Stimulated activated naive B cell treated with anti-CD40 and anti-IgM and Interleukin-4, amounts not matched to agents 10 μg/mL and 1 μg/mL and 100 μg/mL, for 72 hours (primary cell): ENCODE results near the gene SORCS1.

Source experiments
- ATAC-seq, 2 donors: fragments of 150-1000 bp; cut with Tn5 transposase; replicated peaks; 2 replicates each; pipeline ENCODE4 v1.10.0; 2021; ENCODE audit warnings: moderate library complexity in 1 of 2
- DNase-seq: peaks from one replicate; pipeline ENCODE4 v3.0.0; 2021
- H3K27ac Mint-ChIP-seq: one replicate; pipeline ENCODE4 v1.8.0; 2022; ENCODE audit warnings: mild to moderate bottlenecking, mixed read lengths
- H3K27me3 Mint-ChIP-seq, 2 donors: one replicate each; pipeline ENCODE4 v1.8.0; 2022; ENCODE audit warnings: mixed read lengths in 2 of 2
- H3K36me3 Mint-ChIP-seq, 2 donors: one replicate each; pipeline ENCODE4 v1.8.0; 2022; ENCODE audit warnings: mixed read lengths in 2 of 2, mild to moderate bottlenecking in 1 of 2
- H3K4me1 Mint-ChIP-seq, 2 donors: one replicate each; pipeline ENCODE4 v1.8.0; 2022; ENCODE audit warnings: mixed read lengths in 2 of 2, mild to moderate bottlenecking in 1 of 2
- H3K4me3 Mint-ChIP-seq, 2 donors: one replicate each; pipeline ENCODE4 v1.8.0; 2022; ENCODE audit warnings: mild to moderate bottlenecking in 2 of 2, mixed read lengths in 2 of 2, moderate library complexity in 1 of 2
- H3K9me3 Mint-ChIP-seq, 2 donors: one replicate each; pipeline ENCODE4 v1.8.0; 2022; ENCODE audit warnings: mixed read lengths in 2 of 2, mild to moderate bottlenecking in 1 of 2

Gene SORCS1

GRCh38 chr10:107144490-107144889 is 20.0 kb downstream of the SORCS1 start:
- DNase-seq (no peak), ATAC-seq (no peak)
- peak overlapping the region; percentile 16 for H3K27ac Mint-ChIP-seq
- H3K36me3 Mint-ChIP-seq = no peaks in the 10 kb centered on the region
- H3K4me3 Mint-ChIP-seq = no peak overlapping the region
- no peaks in the 10 kb centered on the region for H3K27me3 Mint-ChIP-seq
- H3K9me3 Mint-ChIP-seq = peaks cover 0 to 1% of the 10 kb centered on the region in 2 donors
- H3K4me1 Mint-ChIP-seq = no peaks in the 10 kb centered on the region

- Mint-ChIP-seq H3K4me3 (no peak overlapping the region), H3K27ac (no peak overlapping the region), H3K9me3 (peaks cover 0 to 1% of the 10 kb centered on the region in 2 donors), H3K36me3 (no peaks in the 10 kb centered on the region), H3K4me1 (no peaks in the 10 kb centered on the region), H3K27me3 (no peaks in the 10 kb centered on the region)
- DNase-seq (no peak), ATAC-seq (no peak)
These were observed 22.9 kb downstream of the SORCS1 start for GRCh38 chr10:107141524-107142061.

GRCh38 chr10:107139237-107139636 is 25.3 kb downstream of the SORCS1 start:
- Mint-ChIP-seq H3K36me3 (no peaks in the 10 kb centered on the region), H3K4me1 (no peaks in the 10 kb centered on the region), H3K27me3 (no peaks in the 10 kb centered on the region), H3K4me3 (no peak overlapping the region), H3K9me3 (peaks cover 0 to 1% of the 10 kb centered on the region in 2 donors), H3K27ac (no peak overlapping the region)
- ATAC-seq (no peak), DNase-seq (no peak)

GRCh38 chr10:107133656-107134055 is 30.9 kb downstream of the SORCS1 start:
- no peak for DNase-seq
- H3K9me3 Mint-ChIP-seq = no peaks in the 10 kb centered on the region
- no peaks in the 10 kb centered on the region for H3K4me1 Mint-ChIP-seq
- no peak overlapping the region for H3K4me3 Mint-ChIP-seq
- no peak for ATAC-seq
- no peaks in the 10 kb centered on the region for H3K27me3 Mint-ChIP-seq
- H3K27ac Mint-ChIP-seq = no peak overlapping the region
- no peaks in the 10 kb centered on the region for H3K36me3 Mint-ChIP-seq

- Mint-ChIP-seq H3K4me3 (no peak overlapping the region), H3K36me3 (no peaks in the 10 kb centered on the region), H3K9me3 (no peaks in the 10 kb centered on the region)
These were observed 35.5 kb downstream of the SORCS1 start for GRCh38 chr10:107129000-107129399.

GRCh38 chr10:107126512-107127065 is 37.9 kb downstream of the SORCS1 start:
- H3K4me1 Mint-ChIP-seq = no peaks in the 10 kb centered on the region

More at GRCh38 chr10:107129000-107129399, 35.5 kb downstream of the SORCS1 start:
- ATAC-seq = no peak
- Mint-ChIP-seq H3K4me1 (no peaks in the 10 kb centered on the region), H3K27ac (no peak overlapping the region), H3K27me3 (no peaks in the 10 kb centered on the region)
- DNase-seq = no peak

GRCh38 chr10:107122703-107123102 is 41.8 kb downstream of the SORCS1 start:
- Mint-ChIP-seq H3K9me3 (no peaks in the 10 kb centered on the region), H3K36me3 (no peaks in the 10 kb centered on the region), H3K27ac (no peak overlapping the region), H3K27me3 (no peaks in the 10 kb centered on the region), H3K4me1 (no peaks in the 10 kb centered on the region), H3K4me3 (no peak overlapping the region)
- DNase-seq (no peak), ATAC-seq (no peak)

More at GRCh38 chr10:107126512-107127065, 37.9 kb downstream of the SORCS1 start:
- Mint-ChIP-seq H3K4me3 (no peak overlapping the region), H3K27me3 (no peaks in the 10 kb centered on the region), H3K9me3 (no peaks in the 10 kb centered on the region), H3K27ac (no peak overlapping the region), H3K36me3 (no peaks in the 10 kb centered on the region)
- no peak for ATAC-seq
- DNase-seq = no peak

- Mint-ChIP-seq H3K4me1 (no peaks in the 10 kb centered on the region), H3K4me3 (no peak overlapping the region), H3K27ac (no peak overlapping the region), H3K36me3 (no peaks in the 10 kb centered on the region), H3K9me3 (peaks cover 0 to 1% of the 10 kb centered on the region in 2 donors), H3K27me3 (no peaks in the 10 kb centered on the region)
- peak in 1 of 2 donors; percentile 19 for ATAC-seq
- no peak for DNase-seq
These were observed 45.6 kb downstream of the SORCS1 start for GRCh38 chr10:107118866-107119265.

- H3K9me3 Mint-ChIP-seq = peaks cover 6 to 7% of the 10 kb centered on the region in 2 donors
- ATAC-seq (no peak), DNase-seq (no peak)
- H3K36me3 Mint-ChIP-seq = no peaks in the 10 kb centered on the region
- no peaks in the 10 kb centered on the region for H3K27me3 Mint-ChIP-seq
- H3K27ac Mint-ChIP-seq = no peak overlapping the region
- no peak overlapping the region for H3K4me3 Mint-ChIP-seq
- no peaks in the 10 kb centered on the region for H3K4me1 Mint-ChIP-seq
These were observed 60.4 kb downstream of the SORCS1 start for GRCh38 chr10:107104026-107104652.

GRCh38 chr10:107103174-107104025 is 61.1 kb downstream of the SORCS1 start:
- Mint-ChIP-seq H3K4me3 (no peak overlapping the region), H3K36me3 (no peaks in the 10 kb centered on the region), H3K27me3 (no peaks in the 10 kb centered on the region), H3K27ac (no peak overlapping the region), H3K9me3 (peaks cover 2 to 3% of the 10 kb centered on the region in 2 donors), H3K4me1 (no peaks in the 10 kb centered on the region)
- ATAC-seq = no peak
- DNase-seq = no peak

- Mint-ChIP-seq H3K4me3 (no peak overlapping the region), H3K27me3 (no peaks in the 10 kb centered on the region), H3K9me3 (peaks cover 0 to 4% of the 10 kb centered on the region in 2 donors), H3K27ac (no peak overlapping the region), H3K36me3 (no peaks in the 10 kb centered on the region), H3K4me1 (no peaks in the 10 kb centered on the region)
- no peak for ATAC-seq
- no peak for DNase-seq
These were observed 66.2 kb downstream of the SORCS1 start for GRCh38 chr10:107098326-107098725.

GRCh38 chr10:107094824-107095522 is 69.5 kb downstream of the SORCS1 start:
- H3K4me3 Mint-ChIP-seq = no peak overlapping the region
- H3K9me3 Mint-ChIP-seq = peaks cover 2 to 4% of the 10 kb centered on the region in 2 donors
- DNase-seq (no peak), ATAC-seq (no peak)
- H3K36me3 Mint-ChIP-seq = no peaks in the 10 kb centered on the region
- no peaks in the 10 kb centered on the region for H3K4me1 Mint-ChIP-seq
- no peaks in the 10 kb centered on the region for H3K27me3 Mint-ChIP-seq
- no peak overlapping the region for H3K27ac Mint-ChIP-seq

- H3K36me3 Mint-ChIP-seq = no peaks in the 10 kb centered on the region
- ATAC-seq = no peak
These were observed 72.2 kb downstream of the SORCS1 start for GRCh38 chr10:107092321-107092720.

GRCh38 chr10:107091126-107091525 is 73.4 kb downstream of the SORCS1 start:
- H3K27me3 Mint-ChIP-seq = no peaks in the 10 kb centered on the region
- DNase-seq (no peak), ATAC-seq (no peak)
- H3K36me3 Mint-ChIP-seq = no peaks in the 10 kb centered on the region
- no peak overlapping the region for H3K27ac Mint-ChIP-seq
- no peaks in the 10 kb centered on the region for H3K4me1 Mint-ChIP-seq
- H3K9me3 Mint-ChIP-seq = peaks cover 0 to 6% of the 10 kb centered on the region in 2 donors
- H3K4me3 Mint-ChIP-seq = no peak overlapping the region

More at GRCh38 chr10:107092321-107092720, 72.2 kb downstream of the SORCS1 start:
- H3K4me1 Mint-ChIP-seq = no peaks in the 10 kb centered on the region
- H3K9me3 Mint-ChIP-seq = peaks cover 4 to 5% of the 10 kb centered on the region in 2 donors
- no peak overlapping the region for H3K27ac Mint-ChIP-seq
- H3K27me3 Mint-ChIP-seq = no peaks in the 10 kb centered on the region
- H3K4me3 Mint-ChIP-seq = no peak overlapping the region
- DNase-seq = no peak
